OCI-LY1 (cell line): ENCODE results near the gene PROSER2.

ENCODE experiments used
- CTCF ChIP-seq: fragments of 200-600 bp; sonication (generic), shearing (Covaris generic); IDR thresholded peaks from 2 replicates; pipeline ENCODE4 v1.5.1; 2017; ENCODE audit warnings: mild to moderate bottlenecking, antibody characterized with exemption, low read length, moderate library complexity, mixed read lengths
- EZH2 ChIP-seq: fragments of 200-600 bp; sonication (generic), shearing (Covaris generic); IDR thresholded peaks from 2 replicates; pipeline ENCODE4 v1.8.0; 2017; ENCODE audit warnings: borderline replicate concordance, mixed run types, mild to moderate bottlenecking, antibody characterized with exemption, low read length, moderate library complexity, mixed read lengths

GRCh38 chr10:11794566-11794965 is 28.6 kb upstream of the PROSER2 start:
- no peak for TF ChIP-seq CTCF
- no peak for TF ChIP-seq EZH2
